Spleen (tissue), 3 donors: ENCODE measurements around the gene MYO18B.

Experiments
- POLR2A ChIP-seq, 3 donors: fragments of 450-650 bp; IDR thresholded peaks; one replicate each; pipeline ENCODE4 v1.5.1; 2017; ENCODE audit warnings: antibody characterized with exemption in 3 of 3, mild to moderate bottlenecking in 1 of 3
- POLR2AphosphoS5 ChIP-seq, 3 donors: sonication (generic); formaldehyde crosslinking; IDR thresholded peaks; one replicate each; pipeline ENCODE4 v1.5.1; 2017; ENCODE audit warnings: antibody characterized with exemption in 3 of 3

DNA sequence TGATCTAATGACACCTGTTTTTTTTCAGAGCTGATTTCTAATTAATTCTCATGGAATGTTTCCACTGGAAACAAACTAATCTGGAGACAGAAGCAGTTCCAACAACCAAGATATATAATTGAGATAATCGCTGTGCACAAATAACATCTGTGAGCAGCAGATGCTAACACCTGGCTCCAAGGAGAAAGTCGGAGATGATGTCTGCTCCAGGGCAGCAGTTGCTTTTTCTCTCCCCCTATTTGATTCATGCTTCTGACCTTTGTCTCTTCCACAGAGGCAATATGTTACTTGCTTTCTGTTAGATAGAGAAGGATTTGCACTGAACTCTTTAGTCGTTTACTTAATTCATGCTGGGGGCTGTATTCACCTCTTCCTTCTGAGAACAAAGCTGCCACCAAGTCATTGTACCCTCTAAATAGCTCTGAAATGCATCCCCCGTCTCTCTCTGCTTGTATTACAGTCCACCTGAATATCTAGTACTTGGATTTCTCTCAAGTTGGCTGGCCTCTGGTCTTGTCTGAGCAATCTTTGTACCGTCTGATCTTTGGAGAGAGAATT, 187.4 kb downstream of the MYO18B start:
- TF ChIP-seq POLR2AphosphoS5 (IDR thresholded peaks at IDR 0.05), result no peak
- no peak for TF ChIP-seq POLR2A (IDR thresholded peaks at IDR 0.05)
